Measurements from ENCODE around the gene CDS2.

CDS2 gene

GRCh38 chr20:5215672-5216304, 89.0 kb downstream of the CDS2 start:
- DNase-seq = no peak

- no peak for DNase-seq
Observed at GRCh38 chr20:5216663-5217062, 89.9 kb downstream of the CDS2 start.

- DNase-seq = no peak
Observed at GRCh38 chr20:5217616-5218015, 90.8 kb downstream of the CDS2 start.

GRCh38 chr20:5220321-5221060, 93.7 kb downstream of the CDS2 start:
- no peak for DNase-seq

- DNase-seq = no peak
Observed at GRCh38 chr20:5221061-5221430, 94.2 kb downstream of the CDS2 start.

- peak; percentile 48 for DNase-seq
Observed at GRCh38 chr20:5222919-5223634, 96.3 kb downstream of the CDS2 start.

- DNase-seq = no peak
Observed at GRCh38 chr20:5230544-5230943, 103.7 kb downstream of the CDS2 start.

GRCh38 chr20:5234158-5234557, 107.3 kb downstream of the CDS2 start:
- DNase-seq = no peak

- no peak for DNase-seq
Observed at GRCh38 chr20:5234978-5235377, 108.2 kb downstream of the CDS2 start.

Measured in kidney glomerular epithelial cell (primary cell).